HG02885 (cell line): ENCODE results near the gene HELZ2.

Experiments used
- ATAC-seq: cut with Tn5 transposase; IDR thresholded peaks from one replicate; pipeline ENCODE4 v1.9.1; 2021; ENCODE audit warnings: mild to moderate bottlenecking; ENCODE audit not compliant: unreplicated experiment, poor library complexity

The HELZ2 gene

DNA sequence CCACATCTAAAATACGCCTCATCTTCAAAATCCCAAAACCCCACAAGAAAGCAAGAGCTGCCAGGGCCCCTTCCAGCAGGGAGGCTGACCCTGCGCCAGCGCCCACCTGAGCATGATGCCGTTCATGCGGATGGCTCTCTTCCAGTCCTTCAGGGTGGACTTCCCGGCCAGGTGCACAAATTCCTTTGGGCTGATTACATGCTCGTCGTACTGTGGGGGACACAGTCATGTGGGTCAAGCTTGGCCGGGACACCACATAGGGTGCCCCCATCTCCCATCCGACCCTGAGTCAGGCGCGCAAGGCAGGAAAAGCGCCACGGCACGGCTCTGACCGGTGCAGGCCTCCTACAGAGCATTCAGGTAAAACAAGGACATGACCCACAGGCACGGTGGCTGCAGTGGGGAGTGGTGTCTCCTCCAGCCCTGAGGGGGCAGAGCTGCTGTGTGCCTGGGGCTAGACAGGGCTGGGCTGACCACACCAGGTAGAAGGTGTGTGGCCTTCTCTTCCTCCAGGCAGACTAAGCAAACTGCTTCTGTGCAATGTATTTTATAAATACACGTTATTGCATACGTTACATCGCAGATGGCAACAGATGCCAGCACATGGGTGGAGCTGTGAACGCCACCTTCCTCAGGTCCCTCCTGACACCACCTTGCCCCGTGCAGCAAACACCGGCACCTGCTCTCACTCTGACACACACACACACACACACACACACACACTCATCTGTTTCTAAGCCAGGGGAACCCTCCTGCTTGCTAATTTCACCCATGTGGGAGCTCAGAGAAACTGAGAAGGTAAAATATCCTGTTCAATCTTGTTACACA, 23.8 kb upstream of the HELZ2 start:
- no peak for ATAC-seq

GRCh38 chr20:63596423-63596822, 22.4 kb upstream of the HELZ2 start:
- ATAC-seq, result no peak

- no peak for ATAC-seq
Measured at GRCh38 chr20:63595416-63596127, 21.5 kb upstream of the HELZ2 start.

DNA sequence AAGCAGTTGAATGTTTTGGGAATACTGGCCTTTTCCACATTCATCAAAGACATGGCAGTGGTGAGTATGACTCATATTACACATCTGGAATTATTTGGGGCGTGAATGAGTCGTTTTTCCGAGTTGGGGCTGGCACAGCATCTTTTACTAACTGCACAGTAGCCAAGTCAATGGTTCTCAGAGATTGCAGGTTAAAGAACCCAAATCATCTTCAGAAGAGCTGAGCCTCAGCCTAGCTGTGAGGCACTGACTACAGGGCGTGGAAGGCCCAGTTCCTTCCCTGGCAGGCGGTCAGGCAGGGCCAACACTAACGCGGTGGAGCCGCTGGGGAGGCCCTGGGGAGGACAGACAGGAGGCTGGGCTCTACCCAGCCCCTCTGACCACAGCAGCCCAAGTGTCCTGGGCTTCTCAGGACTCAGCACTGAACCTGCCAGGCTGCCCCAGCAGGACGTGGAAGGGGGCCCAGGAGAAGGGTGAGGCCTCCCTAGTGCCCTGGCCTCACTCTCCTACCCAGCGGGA, 20.1 kb upstream of the HELZ2 start:
- ATAC-seq, result no peak

- ATAC-seq, result no peak
Measured at GRCh38 chr20:63592661-63593060, 18.6 kb upstream of the HELZ2 start.

GRCh38 chr20:63591786-63592355, 17.8 kb upstream of the HELZ2 start:
- ATAC-seq, result no peak

DNA sequence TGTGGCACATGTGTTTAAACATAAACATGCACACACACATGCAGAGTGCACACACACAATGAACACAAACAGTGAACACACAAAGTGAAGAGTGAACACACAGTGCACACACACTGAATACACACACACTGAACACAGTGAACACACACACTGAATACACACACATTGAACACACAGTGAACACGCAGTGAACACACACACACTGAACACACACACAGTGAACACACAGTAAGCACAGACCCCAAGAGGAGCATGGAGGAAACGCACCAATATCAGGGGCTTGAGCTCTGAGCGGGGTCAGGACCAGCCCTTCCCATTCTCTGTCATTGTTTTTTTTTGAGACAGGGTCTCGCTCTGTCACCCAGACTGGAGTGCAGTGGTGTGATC, 17.1 kb upstream of the HELZ2 start:
- no peak for ATAC-seq

DNA sequence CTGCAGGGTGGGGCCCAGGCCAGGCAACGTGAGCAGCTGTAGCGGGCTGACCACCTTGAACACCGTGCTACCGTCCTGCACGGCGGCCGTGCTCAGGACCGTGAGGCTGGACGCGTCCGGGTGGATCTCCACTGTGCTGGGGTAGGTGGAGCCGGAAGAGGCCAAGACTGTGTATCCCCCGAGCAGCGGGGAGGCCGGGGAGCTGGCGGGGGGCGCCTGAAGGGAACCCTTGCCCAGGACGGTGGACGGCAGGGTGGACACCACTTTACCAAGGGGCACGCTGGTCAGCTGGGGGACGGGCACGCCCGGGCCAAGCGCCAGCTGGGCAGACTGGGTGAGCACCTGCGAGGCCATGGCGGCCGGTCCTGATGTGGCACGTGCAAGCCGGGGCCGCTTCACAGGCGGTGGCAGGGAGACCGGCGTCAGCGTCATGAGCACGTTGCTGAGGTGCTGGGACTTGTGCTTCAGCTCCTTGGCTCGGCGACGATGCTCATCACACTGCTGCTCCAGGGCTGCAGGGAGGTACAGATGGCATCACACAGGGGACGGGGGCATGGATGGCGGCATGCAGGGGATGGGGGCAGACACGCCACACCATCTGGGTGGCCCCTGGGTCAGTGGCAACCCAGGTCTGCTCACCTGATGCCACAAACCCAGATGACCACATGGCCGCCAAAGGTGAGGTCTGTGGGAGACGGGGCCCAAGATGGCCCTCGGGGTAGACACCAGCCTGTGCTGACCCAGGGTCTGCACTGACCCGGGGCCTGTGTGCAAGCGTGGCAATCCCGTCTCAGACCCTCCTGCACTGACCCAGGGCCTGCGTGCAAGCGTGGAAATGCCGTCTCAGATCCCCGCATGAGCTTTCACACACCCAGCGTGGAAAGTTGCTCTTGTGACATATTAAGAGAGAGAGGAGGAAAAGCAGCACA, 16.4 kb upstream of the HELZ2 start:
- ATAC-seq, result no peak

DNA sequence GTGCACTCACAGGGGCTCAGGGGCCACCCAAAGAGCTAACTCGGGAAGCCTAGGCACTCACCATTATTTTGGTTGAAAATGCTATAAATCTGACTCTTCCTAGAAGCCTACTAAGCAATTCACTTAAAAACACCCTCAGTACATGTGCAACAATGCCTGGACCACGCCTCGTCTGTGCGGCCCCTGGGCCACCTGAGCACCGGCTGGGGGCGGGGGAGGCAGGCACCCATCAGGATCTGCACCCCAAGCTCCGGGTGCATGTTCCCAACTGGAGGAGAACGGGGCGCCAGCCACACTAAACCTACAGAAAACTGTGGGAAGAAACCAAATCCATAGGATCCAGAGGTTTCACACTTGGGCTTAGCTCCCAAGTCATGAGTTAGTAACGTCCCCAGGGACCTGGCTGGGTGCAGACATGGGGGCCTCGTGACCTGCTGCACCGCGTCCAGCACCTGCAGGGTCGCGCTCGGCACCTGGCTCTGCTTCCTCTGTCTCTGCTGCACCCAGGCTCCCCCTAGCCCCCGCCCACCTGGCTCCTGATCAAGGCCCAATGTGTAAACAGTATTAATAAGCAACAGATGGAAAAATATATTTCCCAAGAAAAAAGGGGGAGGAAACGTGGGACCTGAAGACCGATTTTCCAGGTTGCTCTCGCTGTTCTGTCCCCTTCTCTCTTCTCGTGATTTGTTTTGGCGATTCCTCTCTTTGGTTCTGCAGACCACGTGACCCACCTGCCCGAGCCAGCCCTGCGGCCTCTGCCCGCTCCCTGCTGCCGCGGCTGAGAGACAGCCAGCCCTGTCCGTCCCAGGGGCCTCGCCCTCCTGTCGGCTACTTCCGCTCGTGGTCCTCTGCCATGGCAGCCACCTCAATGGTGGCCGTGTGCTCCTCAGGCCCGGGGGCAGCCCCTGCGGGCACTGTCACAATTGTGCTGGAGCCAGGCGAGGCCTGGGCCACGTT, 15.5 kb upstream of the HELZ2 start:
- ATAC-seq, result no peak

DNA sequence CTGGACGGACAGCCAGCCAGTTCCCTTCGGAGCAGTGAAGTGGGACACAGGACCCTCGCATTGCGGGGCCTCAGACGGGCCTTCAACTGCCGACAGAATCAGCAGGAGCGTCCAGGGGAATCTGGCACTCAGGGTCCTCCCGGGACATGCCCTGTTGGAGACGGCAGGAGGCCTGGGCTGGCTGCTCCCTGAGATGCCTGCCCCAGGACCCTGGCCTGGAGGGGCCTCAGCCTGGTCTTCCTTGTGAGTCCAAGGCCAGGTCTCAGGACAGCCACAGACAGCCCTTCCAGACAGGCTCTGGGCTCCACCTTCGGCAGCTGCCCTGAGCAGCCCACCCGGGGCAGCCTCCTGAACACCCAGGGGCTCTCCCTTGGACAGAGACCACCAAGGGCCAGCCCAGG, 14.6 kb upstream of the HELZ2 start:
- no peak for ATAC-seq

GRCh38 chr20:63587776-63588591, 13.9 kb upstream of the HELZ2 start:
- ATAC-seq, result no peak

DNA sequence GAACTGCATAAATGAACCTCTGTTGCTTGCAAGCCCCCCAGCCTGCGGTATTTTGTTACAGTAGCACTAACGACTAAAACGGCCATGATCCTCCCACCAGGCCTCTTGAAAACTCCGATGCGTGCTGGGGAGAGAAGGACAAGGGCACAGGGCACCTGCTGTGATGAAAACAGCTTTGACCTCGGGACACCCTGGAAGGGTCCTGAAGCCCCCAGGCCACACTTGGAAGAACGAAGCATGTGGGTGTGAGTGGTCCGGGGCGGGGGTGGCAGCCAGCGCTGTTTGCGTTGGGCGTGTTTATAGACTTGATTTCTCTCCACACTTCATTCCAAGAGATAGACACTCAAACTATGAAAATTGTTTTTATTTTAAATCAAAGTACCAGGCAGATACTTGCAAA, 13.2 kb upstream of the HELZ2 start:
- no peak for ATAC-seq

DNA sequence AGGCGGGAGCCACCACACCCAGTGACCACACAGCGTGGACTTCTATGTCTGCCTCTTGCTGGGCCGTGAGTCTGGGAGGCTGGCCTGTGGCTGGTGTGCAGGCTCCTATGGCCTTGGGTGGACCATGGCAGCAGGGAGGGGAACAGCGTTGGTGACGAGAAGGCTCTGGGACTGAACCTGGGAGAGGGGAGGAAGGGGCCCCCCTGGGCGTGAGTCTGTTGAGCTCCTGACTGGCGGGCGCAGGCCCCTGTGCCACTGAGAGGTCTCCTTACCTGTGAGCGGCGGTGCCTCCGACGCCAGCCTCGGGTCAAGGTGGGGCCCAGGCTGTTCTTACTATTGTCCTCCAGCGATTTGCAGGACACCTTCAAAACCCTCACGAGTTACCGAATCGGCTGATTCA, 12.8 kb upstream of the HELZ2 start:
- no peak for ATAC-seq

DNA sequence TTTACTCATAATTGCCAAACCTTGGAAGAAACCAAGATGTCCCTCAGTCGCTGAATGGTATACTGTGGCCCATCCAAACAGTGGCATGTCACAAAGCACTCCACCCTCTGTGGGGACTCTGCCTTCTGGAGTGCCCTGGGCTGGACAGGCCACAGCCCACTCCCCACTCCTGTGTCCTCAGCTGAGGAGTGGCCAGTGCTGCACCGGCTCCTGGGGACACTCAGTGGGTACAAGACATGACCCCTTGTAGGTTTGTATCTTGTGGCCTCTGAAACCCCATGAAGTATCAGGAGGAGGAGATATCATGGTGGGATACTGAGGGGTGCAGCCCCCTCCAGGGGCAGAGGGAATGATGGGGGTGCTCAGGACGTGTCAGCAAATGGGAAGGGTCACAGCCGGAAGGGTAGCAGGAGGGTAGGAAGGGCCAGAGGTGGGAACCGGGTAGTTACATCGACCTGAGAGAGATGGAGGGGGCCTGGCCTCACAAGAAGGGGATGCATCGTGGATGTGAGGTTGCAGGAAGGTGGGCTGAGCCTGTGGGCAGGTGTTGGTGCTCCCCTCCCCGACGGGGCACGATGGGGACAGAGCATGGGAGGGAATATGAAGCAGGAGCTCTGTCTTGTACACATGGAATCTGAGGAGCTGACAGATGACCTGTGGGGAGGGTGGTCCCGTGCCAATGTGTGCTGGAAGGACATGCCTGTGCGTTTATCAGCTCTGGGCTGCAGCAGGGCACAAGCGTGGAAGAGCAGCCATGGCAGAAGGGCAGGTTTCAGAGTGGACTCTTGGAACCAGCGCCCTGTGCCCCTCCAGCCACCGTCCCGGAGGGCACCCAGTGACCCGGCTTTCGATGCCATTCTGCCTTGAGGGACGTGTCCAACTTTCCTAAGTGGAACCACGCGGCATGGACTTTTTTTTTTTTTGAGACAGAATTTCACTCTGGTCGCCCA, 11.9 kb upstream of the HELZ2 start:
- no peak for ATAC-seq

- no peak for ATAC-seq
Measured at GRCh38 chr20:63582382-63583063, 8.5 kb upstream of the HELZ2 start.

DNA sequence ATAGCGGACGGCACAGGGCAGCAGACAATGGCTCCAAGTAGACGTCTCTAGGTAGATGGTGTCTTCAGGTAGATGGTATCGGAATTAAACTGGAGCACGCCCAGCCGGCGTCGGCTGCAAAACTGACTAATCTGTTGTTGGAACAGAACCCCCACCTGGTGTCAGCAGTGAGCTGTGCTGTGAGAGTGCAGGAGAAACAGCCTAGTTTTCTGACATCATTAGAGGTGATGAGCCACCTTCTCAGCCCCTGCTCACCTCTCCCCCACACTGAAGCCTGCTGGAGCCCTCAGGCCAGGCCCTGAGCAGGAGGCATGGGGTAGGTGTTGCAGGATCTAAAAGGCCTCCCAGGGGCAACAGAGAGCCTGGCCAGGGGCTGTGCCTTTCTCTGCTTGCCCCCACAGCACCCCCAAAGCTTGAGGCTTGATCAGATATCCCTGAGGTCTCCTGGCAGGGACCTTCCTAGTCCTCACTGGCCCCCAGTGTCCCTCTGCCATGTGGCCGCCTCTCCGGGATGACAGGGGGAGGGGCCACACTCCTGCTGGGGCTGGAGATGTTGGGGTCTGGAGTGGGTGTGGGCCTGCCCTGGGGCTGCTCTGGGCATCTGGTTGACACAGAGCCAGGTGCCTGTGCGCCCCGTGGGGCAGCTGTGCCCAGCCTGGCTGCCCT, 6.9 kb upstream of the HELZ2 start:
- no peak for ATAC-seq
